ENCODE measurements around the gene AP1M2.
A peak's percentile ranks its signal among the peaks of the same experiment; 100 is the strongest.
"Not testable (repeated sequence)": the region's sequence is repeated elsewhere in the genome, so short reads cannot be mapped to it uniquely, and the experiment has no call there.

The AP1M2 gene

DNA sequence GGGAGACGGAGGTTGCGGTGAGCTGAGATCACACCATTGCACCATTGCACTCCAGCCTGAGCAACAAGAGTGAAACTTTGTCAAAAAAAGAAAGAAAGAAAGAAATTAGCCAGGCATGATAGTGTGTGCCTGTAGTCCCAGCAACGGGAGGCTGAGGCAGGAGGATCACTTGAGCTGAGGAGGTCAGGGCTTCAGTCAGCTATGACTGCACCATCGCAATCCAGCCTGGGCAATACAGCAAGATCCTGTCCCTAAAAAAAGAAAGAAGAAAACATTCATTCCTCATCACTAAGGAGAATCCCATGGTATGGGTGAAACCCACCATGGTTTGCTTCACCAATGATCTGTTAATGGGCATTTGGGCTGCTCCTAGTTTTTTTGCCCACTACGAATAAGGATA is 13.0 kb upstream of the AP1M2 start:
- DNase-seq: no peak

DNA sequence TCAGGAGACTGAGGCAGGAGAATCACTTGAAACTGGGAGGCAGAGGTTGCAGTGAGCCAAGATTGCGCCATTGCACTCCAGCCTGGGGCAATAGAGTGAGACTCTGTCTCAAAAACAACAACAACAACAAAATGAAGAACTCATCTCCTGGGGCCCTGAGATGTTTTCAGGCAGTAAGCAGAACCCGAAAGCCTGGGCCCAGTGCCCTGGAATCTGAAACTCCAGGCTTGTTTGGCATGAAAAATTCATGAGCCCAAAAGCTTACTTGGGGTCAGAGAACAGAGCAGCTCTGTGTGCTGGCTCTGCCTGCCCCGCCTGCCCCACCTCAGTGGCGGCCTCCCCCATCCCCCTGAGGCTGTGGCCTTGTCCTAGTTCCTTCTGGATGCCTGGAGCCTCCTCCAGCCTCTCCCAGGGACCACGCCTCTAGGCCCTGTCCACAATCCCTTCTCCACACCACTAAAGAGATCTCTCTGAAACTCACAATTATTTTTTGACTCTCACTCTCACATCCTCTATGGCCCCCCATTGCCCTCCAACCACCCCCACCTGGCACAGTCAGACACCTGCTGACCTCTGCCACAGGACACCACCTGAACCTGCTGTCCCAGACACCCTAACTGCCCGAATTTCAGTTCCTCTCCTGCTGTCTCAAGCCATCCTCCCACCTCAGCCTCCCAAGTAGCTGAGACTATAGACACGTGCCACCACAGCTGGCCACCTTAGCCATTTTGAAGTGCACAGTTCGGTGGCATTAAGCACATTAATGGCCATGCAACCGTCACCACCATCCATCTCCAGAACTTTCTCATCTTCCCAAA is 6.9 kb upstream of the AP1M2 start:
- DNase-seq: peak; percentile 43

DNA sequence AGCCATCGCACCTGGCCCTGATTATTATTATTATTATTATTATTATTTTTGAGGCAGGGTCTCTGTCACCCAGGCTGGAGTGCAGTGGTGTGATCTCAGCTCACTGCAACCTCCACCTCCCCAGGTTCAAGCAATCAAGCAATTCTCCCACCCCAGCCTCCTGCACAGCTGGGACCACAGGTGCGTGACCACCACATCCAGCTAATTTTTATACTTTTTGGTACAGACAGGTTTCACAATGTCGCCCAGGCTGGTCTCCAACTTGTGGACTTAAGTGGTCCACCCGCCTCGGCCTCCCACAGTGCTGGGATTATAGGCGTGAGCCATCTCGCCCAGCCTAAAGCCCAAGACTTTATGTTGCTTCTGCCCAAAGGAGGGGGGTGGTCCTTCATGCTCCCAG is 6.0 kb upstream of the AP1M2 start:
- no peak for DNase-seq

DNA sequence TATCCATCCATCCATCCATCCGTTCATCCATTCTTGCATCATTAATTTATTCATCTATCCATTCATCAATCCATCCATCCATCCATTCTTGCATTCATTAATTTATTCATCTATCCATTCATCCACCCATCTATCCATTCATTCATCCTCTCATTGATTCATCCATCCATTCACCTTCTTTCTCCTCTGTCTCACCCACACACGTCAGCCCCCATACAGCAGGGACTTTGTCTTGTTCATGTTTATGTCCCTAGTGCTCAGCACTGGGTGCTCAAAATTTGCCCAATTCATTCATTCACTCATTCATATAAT is 683 bp upstream of the AP1M2 start:
- no peak for DNase-seq

DNA sequence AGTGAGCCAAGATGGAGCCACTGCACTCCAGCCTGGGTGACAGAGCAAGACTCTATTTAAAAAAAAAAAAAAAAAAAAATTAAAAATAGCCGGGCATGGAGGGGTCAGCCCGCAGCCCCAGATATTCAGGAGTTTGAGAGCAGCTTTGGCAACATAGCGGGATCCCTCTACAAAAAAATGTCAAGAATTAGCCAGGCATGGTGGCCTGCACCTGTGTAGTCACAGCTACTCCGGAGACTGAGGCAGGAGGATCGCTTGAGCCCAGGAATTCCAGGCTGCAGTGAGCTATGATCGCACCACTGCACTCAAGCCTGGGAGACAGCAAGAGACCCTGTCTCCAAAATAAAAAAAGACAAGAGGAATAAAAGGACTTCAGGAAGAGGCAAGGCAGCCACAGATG is 716 bp downstream of the AP1M2 start:
- no peak for DNase-seq

- no peak for DNase-seq
Measured at GRCh38 chr19:10583036-10583776, 3.9 kb downstream of the AP1M2 start.

GRCh38 chr19:10582091-10582490 is 5.0 kb downstream of the AP1M2 start:
- no peak for DNase-seq

DNA sequence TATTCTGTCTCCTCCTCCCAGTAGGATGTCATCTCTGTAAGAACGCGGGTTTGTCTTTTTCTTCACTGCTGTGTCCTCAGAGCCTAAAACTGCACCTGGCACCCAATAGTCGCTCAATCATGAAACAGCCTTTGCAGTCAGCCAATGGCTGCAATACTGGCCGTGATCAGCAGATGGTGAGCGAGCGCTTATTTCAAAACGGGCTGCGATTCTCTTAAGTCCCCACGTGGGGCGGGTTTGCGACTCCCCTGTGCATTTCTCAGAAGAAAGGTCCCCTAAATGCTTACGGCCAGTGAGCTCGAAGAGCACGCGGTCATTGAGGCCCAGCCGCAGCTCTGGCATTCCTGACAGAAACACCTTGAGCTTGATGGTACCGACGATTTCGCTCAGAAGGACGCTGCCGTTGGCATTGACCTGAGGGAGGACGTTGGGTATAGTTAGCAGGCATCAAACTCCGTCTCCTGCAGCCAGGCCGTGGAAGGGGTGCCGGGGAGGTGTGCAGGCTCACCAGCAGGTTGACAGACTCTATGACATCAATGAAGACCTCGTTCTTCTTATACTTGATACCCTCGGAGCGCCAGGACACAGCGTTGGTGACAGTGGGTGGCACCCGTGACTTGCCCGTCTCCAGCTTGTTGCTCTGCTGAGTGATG is 6.0 kb downstream of the AP1M2 start:
- peak; percentile 88 for DNase-seq

DNA sequence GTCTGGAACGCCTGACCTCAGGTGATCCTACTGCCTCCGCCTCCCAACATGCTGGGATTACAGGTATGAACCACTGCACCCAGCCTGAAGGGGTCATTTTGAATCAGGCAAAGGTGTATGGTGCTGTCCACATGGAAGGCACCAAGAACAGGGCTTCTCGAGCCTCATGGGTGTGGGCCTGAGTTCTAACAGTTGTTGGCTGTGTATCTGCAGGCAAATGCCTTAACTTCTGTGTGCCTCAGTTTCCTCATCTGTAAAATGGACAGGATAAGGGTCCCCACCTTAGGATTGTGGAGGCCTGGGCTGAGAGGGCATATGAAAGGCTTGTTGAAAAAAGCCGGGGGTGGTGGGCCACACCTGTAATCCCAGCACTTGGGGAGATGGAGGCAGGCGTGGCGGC is 9.2 kb downstream of the AP1M2 start:
- DNase-seq: no peak

DNA sequence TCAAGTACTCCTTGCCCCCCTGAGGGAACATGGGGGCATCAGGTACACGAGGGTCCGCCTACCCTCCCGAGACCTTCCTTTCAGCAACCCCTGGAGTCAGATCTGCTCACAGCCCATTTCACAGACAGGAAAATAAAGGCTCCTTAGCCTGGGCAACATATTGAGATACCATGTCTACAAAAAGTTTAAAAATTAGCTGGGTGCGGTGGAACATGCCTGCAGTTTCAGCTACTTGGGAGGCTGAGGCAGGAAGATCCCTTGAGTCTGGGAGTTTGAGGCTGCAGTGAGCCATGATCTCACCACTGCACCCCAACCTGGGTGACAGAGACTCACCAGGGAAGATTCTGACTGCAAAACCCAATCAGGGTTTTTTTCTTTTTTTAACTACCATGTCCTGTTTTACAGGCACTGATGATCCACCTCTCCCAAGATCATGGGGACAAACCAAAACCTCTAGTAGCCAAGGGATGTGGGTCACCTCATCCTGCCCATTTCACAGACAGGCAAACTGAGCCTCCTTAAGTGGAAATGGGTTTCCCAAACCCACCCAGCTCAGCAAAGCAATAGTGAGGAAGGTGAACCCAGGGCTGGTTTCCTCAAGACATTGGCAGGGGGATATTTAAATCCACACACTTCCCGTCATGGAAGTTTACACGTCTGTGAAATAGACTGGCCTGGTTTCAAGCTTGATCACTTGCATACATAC is 11.9 kb downstream of the AP1M2 start:
- DNase-seq: no peak

- no peak for DNase-seq
Measured at GRCh38 chr19:10574462-10574861, 12.7 kb downstream of the AP1M2 start.

GRCh38 chr19:10573793-10574192 is 13.3 kb downstream of the AP1M2 start:
- DNase-seq: not testable (repeated sequence)

DNA sequence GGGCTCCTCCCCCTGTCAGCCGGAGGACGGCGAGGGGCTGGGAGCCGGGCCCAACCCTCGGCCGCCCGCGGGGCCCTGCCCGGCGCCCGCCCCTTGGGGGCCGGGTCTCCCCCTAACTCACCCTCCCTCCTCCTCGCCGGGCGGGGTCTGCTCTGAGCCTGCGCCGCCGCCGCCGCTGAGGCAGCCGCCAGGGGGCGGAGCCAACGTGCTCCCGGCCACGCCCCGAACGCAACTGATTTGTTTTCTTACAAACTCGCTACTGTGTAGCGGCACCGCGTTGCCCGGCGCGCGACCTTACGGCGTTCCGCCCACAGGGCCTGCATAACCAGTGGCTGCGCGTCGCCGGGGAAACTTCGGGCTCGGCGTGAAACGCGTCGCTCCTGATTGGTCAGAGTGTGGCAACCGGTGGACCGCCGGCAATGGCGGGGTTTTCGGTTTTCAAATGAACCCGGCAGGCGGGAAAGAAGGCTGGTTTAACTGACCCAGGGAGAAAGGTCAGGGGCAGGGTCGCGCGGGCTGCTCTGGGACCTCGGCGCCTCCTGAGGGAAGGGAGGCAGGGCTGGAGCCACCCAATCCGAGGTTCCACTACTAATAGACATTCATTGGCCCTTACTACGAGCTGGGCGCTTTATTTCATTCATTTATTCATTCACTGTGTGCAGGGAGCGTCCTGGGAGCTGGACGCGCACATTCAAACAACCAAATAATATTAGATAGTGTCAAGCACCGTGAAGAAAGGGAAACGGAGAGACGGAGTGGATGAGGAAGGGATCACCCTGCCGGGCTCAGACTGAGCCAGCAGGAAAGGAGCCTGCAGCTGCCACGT is 18.1 kb downstream of the AP1M2 start, which contains the start of gene CDKN2D:
Gene CDKN2D, minus strand, starts transcription at position 154 of the 826 bp plus-strand sequence. CDS start 326 bp downstream, outside the sequence.
- DNase-seq: peak; percentile 100

DNA sequence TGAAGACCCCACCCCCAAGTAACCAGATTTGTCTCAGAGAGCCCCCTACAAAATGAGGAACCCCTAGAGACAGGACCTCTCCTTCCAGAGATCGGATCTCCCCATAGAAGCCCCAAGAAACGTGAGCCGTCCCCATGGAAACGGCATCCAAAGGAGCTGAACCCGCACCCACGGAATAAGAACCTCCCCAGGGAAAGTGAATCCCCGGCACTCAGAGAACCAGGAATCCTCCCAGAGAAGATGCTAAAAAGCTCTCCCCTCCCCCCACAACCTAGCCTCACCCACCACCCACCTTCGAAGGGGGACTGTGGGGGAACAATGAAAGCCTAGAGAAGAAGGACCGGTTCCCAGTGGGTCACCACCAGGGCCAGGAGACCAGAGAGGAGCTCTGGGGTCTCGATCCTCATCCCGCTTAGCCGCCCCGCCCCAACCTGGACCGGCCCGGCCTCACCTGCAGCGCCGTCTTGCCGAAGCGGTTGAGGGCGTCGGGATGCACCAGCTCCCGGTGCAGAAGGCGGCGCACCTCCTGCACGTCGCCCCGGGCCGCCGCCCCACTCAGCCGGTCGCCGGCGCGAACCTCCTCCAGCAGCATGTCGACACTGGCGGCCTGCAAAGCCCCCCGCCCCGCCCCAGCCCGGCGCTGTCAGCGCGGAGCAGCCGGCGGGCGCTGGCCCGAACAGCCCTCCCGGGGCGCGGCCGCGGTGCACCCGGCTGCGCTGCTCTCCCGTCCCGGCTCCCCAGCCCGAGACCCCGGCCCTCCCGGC is 18.9 kb downstream of the AP1M2 start:
- no peak for DNase-seq

- no peak for DNase-seq
Measured at GRCh38 chr19:10567656-10568055, 19.5 kb downstream of the AP1M2 start.

DNA sequence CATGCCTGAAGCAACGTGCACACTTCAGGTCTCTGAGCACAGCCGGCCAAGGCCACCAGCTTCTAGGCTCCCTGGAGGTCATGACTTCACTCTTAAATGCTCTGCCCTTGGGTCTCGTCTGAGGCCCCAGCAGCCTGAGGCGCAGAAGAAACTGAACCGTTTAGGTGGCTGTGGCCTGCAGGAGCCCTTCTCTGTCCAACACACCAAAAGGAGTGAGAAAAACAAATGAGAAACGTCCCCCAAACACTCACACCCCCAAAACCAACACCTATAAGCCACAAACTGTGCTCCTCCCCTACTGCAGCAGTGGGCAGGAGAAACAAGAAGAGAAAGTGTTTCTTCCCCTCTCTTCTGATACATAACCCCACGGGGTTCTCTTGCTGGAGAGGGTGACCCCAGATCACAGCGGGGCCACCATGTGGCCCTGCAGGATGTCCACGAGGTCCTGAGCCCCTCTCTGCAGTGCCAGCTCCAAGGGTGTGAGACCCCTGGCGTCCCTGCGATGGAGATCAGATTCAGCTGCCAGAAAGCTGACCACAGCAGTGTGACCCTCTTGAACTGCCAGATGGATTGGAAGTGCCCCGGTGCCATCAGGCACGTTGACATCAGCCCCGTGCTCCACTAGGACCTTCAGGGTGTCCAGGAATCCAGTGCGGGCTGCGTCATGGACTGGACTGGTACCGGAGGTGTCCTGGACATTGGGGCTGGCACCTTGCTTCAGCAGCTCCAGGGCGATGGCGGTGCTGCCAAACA is 20.3 kb downstream of the AP1M2 start:
- DNase-seq: no peak

DNA sequence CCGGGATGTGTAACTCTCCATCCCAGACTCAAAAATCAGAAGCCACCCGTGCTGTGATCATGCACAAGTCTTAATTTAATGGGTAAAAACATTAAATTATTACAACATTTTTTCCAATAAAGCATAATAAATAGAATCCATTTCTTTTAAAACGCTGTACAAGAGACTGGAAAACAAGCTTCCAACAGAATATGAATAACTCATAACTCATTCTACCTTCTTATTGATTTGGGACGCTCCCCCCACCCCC is 20.8 kb downstream of the AP1M2 start:
- DNase-seq: no peak

DNA sequence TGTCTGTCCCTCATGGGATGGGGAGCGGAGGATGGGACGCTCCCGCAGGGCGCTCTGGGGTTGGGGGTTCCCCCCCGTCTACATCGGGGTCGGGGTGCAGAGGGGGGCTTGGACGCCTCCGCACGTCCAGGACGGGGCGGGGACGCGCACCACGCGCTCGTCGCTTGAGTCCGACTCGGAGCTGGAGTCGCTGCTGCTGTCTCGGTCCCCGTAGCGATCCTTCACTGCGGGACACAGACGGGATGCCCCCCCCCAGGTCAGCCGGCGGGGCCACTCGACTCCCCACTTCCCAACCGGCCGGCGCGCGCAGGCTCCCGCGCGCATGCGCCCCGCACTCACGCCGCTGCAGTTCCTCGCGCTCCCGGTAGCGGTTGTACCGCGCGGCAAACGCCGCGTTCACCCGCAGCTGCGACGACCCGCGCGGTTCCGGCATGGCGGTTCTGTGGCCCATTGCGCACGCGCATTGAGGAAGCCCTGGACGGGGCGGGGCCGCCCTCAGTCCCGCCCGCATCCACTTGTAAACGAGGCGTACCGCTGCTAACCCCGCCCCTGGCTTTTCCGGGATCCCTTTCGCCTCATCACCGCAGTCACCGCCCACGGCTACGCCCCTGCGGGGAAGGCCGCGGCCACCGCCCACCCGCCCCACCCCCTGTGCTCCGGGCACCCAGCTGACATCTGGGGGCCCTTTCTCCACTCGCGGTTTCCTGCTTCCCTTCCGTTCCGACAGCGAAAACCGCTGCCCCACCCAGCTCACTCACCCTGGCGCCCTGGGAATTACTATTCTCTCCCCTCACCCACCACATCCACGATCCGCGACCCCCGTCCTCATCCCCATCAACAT is 21.3 kb downstream of the AP1M2 start, which contains the start of gene KRI1:
Gene KRI1, minus strand, starts transcription at position 444 of the 841 bp plus-strand sequence. Its CDS starts 11 bp downstream, at position 433.
- peak; percentile 99 for DNase-seq

- no peak for DNase-seq
Measured at GRCh38 chr19:10565028-10565566, 22.0 kb downstream of the AP1M2 start.

DNA sequence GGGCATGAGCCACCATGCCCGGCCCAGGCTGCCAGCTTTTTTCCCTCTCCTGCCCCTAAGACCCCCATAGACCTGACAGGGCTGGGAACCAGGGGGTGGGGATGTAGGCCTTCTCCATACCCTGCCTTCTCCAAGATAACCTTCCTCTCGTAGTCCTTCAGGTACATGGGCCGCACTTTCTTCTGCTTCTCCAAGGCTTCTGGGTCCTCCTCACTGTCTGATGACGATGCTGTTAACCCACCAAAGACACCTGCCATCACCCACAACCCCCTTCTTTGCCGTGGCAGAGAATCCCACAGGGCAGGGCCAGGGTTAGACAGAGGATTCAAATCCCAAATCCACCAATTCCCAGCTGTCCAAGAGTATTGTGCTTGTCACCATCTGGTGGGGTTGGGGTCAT is 24.5 kb downstream of the AP1M2 start:
- no peak for DNase-seq
